Measurements from ENCODE around the gene GPAT2. TPM values are rescaled to one million over a fixed set of nuclear protein-coding genes. Genes with fewer than 3 reads are reported as not detected.
"Not testable (repeated sequence)": the region's sequence is repeated elsewhere in the genome, so short reads cannot be mapped to it uniquely, and the experiment has no call there.

The GPAT2 gene, protein sequence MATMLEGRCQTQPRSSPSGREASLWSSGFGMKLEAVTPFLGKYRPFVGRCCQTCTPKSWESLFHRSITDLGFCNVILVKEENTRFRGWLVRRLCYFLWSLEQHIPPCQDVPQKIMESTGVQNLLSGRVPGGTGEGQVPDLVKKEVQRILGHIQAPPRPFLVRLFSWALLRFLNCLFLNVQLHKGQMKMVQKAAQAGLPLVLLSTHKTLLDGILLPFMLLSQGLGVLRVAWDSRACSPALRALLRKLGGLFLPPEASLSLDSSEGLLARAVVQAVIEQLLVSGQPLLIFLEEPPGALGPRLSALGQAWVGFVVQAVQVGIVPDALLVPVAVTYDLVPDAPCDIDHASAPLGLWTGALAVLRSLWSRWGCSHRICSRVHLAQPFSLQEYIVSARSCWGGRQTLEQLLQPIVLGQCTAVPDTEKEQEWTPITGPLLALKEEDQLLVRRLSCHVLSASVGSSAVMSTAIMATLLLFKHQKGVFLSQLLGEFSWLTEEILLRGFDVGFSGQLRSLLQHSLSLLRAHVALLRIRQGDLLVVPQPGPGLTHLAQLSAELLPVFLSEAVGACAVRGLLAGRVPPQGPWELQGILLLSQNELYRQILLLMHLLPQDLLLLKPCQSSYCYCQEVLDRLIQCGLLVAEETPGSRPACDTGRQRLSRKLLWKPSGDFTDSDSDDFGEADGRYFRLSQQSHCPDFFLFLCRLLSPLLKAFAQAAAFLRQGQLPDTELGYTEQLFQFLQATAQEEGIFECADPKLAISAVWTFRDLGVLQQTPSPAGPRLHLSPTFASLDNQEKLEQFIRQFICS
- 12.9 and 13.0 TPM in 2 replicates for total RNA-seq

GRCh38 chr2:96034792-96035191 lies at the start of gene GPAT2:
Gene GPAT2 (minus strand): TSS chr2:96034916. CDS start chr2:96032359, 2,557 bp downstream.
- intact Hi-C loops (cut with micrococcal nuclease): not testable (repeated sequence)

DNA sequence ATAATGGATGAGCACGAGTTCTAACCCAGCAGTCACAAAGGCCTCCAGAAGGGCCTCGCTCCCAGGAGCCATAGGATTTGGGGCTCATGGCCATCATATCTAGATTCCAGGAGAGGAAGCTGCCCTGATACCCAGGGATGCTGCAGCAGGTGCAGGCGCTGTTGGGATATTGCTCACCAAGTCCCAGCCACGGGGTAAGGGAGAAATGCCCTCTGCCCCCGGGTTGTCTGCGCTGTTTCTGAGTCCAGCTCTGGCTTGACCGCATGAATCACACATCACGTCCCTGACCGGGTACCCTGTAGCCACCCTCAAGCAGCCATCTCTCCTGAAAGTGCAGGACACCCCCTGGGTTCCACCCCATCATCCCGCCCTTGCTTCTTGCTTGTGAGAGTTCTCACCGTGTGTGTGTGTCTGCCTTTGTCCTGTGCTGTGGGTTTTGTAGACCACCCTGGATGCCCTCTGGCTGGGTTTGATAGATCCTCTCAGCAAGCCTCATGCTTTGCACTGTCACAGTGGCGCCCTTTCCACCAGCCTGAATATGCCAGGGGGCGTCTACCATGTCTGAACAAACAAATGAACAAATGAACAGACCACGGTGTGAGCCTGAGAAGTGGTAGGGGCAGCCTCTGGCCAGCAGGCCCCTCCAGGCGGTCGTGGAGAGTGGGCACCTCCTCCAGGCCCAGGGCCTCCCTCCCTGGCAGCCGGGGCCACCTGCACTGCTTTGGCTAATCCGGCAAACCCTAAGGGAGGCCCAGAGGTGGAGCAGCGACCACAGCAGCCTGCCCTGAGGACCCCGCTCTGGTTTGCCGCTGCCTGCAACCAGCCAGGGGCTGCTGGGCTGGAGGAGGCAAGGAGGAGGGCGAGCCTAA lies 49.5 kb upstream of the GPAT2 start:
- intact Hi-C loops (cut with micrococcal nuclease): no loop called here

- intact Hi-C loops (cut with micrococcal nuclease): no loop called here
Measured at GRCh38 chr2:96083064-96083939, 48.6 kb upstream of the GPAT2 start.

GRCh38 chr2:96082211-96083063 lies 47.7 kb upstream of the GPAT2 start:
- intact Hi-C loops (cut with micrococcal nuclease): no loop called here

GRCh38 chr2:96081042-96081441 lies 46.3 kb upstream of the GPAT2 start:
- intact Hi-C loops (cut with micrococcal nuclease): no loop called here

DNA sequence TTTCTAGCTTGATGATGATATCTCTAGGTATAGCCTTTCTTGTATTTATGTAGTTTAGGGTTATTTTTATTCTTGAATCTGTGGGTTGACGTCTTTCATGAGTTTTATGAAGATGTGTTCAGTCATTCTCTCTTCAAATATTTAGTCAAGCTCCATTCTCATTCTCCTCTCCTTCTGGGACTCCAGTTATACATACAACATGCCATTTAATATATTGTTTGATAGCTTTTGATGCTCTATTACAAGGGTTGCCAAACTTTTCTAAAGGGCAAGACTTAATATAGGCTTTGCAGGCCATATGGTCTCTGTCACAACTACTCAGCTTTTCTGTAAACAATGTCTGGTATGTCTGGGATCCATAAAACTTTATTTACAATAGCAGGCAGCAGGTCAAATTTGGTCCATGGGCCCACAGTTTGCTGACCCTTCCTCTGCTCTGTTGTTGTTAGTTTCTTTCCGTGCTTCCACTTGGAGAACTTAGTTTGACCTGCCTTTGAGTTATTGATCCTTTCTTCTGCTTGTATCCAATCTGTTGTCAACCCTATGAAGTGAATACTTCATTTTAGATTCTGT lies 40.6 kb upstream of the GPAT2 start:
- intact Hi-C loops (cut with micrococcal nuclease): no loop called here

DNA sequence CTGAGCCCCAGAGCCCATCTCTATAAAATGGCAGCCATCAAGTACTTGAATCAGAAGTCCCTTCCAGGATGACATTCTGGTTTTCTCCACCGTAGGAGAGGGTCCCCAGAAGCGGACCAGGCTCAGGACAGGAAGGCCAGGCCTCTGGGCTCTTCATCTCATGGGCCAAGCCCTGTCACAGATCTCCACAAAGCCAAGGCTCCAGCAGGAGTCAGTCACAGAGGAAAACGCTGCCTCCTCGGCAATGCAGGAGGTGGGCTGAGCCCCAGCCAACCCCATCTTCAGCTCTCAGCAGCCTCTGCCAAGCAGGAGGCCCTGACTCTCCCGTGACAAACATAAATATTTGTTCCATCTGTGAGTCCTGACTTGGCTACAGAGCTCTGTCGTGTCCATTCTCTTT lies 39.4 kb upstream of the GPAT2 start:
- intact Hi-C loops (cut with micrococcal nuclease): no loop called here

- intact Hi-C loops (cut with micrococcal nuclease): no loop called here
Measured at GRCh38 chr2:96073170-96073775, 38.6 kb upstream of the GPAT2 start.

DNA sequence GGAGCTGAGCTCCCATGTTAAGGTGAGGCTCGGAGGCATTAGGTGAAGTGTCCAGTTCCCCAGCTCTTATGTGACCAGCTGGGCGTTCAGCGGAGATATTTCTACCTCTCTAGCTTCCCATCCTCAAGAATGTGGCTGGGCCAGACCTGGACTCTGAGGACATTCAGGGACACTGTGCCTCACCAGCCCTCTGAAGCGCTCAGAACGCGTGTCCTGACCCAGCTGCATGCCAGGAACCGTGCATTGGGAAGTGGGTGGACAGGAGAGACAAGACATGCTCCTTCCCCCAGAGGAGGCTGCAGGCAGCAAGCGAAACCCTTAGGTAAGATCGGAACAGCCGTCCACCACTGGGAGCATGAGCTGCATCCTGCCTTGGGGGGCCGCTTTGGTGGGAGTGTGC lies 38.0 kb upstream of the GPAT2 start:
- intact Hi-C loops (cut with micrococcal nuclease): no loop called here

- intact Hi-C loops (cut with micrococcal nuclease): not testable (repeated sequence)
Measured at GRCh38 chr2:96071977-96072491, 37.3 kb upstream of the GPAT2 start.

DNA sequence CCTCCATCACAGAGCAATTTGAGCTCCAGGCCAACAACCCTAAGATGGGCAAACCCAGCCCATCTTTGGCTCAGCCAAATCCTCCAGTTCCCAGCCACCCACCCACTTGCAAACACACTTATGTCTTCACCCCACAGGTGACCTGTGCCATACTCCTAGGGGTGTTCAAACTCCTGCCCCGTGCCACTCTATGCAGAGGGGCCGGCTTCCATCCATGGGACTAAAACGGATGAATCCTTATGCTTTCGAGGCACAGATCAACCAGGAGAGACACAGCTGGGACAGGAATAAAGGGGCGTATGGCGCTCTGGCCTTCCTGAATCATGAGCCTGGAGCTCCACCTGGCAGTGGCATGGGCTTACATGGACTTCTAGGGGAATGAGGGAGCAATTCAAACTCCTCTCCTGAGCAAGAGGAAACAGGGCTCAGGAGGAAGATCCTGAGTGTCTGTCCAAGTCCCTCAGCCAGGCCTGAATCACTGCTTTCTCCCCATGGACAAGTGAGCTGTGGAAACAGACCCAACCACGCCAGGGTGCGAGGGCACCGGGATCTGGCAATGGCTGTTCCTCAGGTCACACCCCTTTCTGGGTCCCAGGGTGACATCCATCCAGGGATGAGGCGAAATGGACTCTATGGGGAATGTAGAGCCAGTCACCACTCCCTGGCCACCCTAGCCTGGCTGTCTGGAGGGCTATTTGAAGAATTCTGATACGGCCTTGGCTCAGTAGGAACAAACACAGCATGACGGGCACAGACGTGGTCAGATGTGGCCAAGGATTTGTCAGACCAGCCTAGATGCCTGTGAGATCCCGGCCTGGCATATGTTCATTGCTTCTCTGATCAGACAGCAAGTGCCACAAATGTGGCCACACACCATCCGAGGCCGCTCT lies 36.6 kb upstream of the GPAT2 start:
- intact Hi-C loops (cut with micrococcal nuclease): not testable (repeated sequence)

GRCh38 chr2:96070351-96070750 lies 35.6 kb upstream of the GPAT2 start:
- intact Hi-C loops (cut with micrococcal nuclease): not testable (repeated sequence)

GRCh38 chr2:96069878-96070277 lies 35.2 kb upstream of the GPAT2 start:
- intact Hi-C loops (cut with micrococcal nuclease): not testable (repeated sequence)

GRCh38 chr2:96067902-96068581 lies 33.3 kb upstream of the GPAT2 start:
- intact Hi-C loops (cut with micrococcal nuclease): not testable (repeated sequence)

DNA sequence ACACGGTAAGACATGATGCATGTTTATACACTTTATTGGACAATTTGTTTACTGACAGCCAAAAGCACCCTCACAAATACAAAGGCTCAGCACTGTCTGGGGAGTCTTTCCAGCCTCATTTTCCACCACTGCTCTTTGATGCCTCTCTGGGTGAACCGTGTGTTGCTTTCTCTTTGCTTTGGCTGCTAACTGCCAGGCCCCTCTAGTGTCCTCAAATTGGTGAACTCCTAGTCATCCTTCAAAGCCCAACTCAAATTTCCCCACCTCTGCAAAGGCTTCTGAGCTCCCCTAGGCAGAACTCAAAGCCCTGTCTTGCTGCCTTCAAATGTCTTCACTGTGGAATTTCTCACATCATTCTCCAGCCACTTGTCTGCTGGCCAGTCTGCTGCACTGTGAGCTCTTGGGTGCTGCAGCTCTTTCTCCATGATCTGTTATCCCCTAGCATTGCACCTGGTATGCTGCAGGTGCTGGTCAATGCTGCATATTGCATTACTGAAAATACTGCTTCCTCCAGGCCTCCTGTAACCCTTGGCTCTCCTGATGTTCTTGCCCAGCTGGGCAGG lies 32.5 kb upstream of the GPAT2 start:
- intact Hi-C loops (cut with micrococcal nuclease): not testable (repeated sequence)

DNA sequence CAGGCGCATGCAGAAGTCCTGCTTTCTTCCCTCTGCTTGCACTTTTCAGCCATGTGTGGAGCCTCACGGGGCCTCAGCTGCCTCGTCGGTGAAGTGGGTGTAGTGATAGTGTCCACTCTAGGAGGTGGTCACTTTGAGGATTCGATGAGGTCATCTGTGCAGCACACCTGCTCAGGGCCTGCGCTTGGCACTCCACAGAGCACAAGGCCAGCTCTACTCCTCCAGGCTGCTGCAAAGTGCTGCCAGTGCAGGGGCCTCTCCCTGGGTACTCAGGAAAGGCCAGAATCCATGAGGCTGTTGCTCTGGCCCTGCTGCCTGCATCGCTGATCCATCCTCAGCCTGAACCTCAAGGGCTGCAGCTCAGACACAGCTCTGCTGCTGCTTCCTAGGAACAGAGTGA lies 31.8 kb upstream of the GPAT2 start:
- intact Hi-C loops (cut with micrococcal nuclease): not testable (repeated sequence)

DNA sequence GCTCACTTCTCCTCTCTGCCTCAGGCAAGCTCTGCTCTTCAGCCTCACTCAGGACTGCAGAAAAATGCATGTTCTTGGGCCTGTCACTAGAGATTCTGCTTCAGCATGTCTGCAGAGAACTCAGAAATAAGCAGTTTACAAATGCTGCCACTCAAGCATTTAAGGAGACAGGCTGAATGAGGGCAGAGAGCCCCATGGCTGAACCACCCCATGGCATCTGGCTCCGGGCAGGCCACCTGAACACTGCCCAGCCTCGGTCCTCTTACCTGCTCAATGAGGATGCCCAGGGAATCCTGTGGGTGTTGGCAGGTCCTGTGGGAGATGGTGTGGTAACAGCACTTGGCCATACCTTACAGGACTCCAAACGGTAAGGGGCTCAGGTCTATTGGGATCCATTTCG lies 31.2 kb upstream of the GPAT2 start:
- intact Hi-C loops (cut with micrococcal nuclease): not testable (repeated sequence)
